Measurements from ENCODE around the gene ACOT13. TPM values are rescaled to one million over a fixed set of nuclear protein-coding genes. Genes with fewer than 3 reads are reported as not detected.

Gene ACOT13
- total and polyA plus RNA-seq, 2 of the 4 experiments (the other 2 are of a cell fraction) = 3.6 to 25.7 TPM

GRCh38 chr6:24643920-24644319 is 23.0 kb upstream of the ACOT13 start:
- Histone ChIP-seq H2BK120ac (ENCODE audit: low read depth, low read length) (no peak overlapping the region), H2AFZ (replicated peaks; ENCODE audit: low read length, poor library complexity) (no peak overlapping the region), H3K4me2 (ENCODE audit: low read depth, low read length) (no peak overlapping the region), H3K4me1 (ENCODE audit: control insufficient read depth, insufficient read depth, low read length) (no peaks in the 10 kb centered on the region), H2BK5ac (ENCODE audit: low read depth, low read length, poor library complexity, severe bottlenecking) (no peak overlapping the region), H4K5ac (ENCODE audit: low read depth, low read length) (no peak overlapping the region), H3K56ac (ENCODE audit: extremely low read depth, insufficient read depth, low read length) (no peak overlapping the region), H3K14ac (replicated peaks; ENCODE audit: low read depth, low read length) (no peak overlapping the region), H3K23ac (ENCODE audit: low read depth, low read length) (no peak overlapping the region), H3K36me3 (ENCODE audit: control insufficient read depth, insufficient read depth, low read length) (no peaks in the 10 kb centered on the region), H3K9me1 (ENCODE audit: insufficient read depth, low read length) (no peaks in the 10 kb centered on the region), H3K4me3 (ENCODE audit: insufficient read depth, low read depth, low read length) (no peak overlapping the region), H4K91ac (ENCODE audit: insufficient read depth, low read depth, low read length) (no peak overlapping the region), H2BK20ac (ENCODE audit: low read depth, low read length) (no peak overlapping the region), H3K79me1 (ENCODE audit: low read depth in 1 of 2, low read length in 2 of 2) (no peaks in the 10 kb centered on the region), H4K8ac (ENCODE audit: low read depth in 2 of 2, low read length in 2 of 2) (no peak overlapping the region), H3K9me3 (ENCODE audit: control insufficient read depth, insufficient read depth, low read length) (no peaks in the 10 kb centered on the region), H3K27ac (ENCODE audit: insufficient read depth, low read length) (no peak overlapping the region), H2AK5ac (ENCODE audit: low read depth, low read length) (no peak overlapping the region), H4K20me1 (ENCODE audit: insufficient read depth, low read length) (no peaks in the 10 kb centered on the region), H2BK15ac (ENCODE audit: low read depth, low read length) (no peak overlapping the region), H3K27me3 (ENCODE audit: control insufficient read depth, insufficient read depth, low read length) (peaks cover 11% of the 10 kb centered on the region), H3K18ac (ENCODE audit: low read depth, low read length) (no peak overlapping the region), H3K4ac (ENCODE audit: low read depth, low read length) (no peak overlapping the region), H2AK9ac (replicated peaks; ENCODE audit: low read depth, low read length, poor library complexity) (no peak overlapping the region), H3K9ac (ENCODE audit: low read depth, low read length) (no peak overlapping the region)
- DNase-seq = no peak
- BruUV-seq (replicated peaks) = no TSS peak
- WGBS, 2 experiments (ENCODE audit: extremely low coverage in 2 of 2, insufficient read length in 1 of 2) = no CpG with 5 or more reads among the region's 7 CpGs
- dilution Hi-C loops (cut with HindIII; ENCODE audit: low sequenced_read_pairs, unreplicated experiment) = no loop called here
- in situ Hi-C loops (cut with MboI; ENCODE audit: low sequenced_read_pairs) = no loop called here
- POLR2A ChIA-PET (ENCODE audit: unreplicated experiment) = interaction anchor here (0.6 kb wide), 1 partner anchor 14 kb away, joined by 4 read pairs; no protein-coding TSS in a partner anchor
- no peak for ATAC-seq (ENCODE audit: low read depth)
- TF ChIP-seq NFE2L2 (IDR thresholded peaks at IDR 0.05; ENCODE audit: low read depth, low read length) = no peak
- no peak for TF ChIP-seq MAFK (IDR thresholded peaks at IDR 0.05; ENCODE audit: low read depth, low read length)
- TF ChIP-seq RFX5 (IDR thresholded peaks at IDR 0.05; ENCODE audit: low read depth, low read length) = no peak
- TF ChIP-seq RAD21 (IDR thresholded peaks at IDR 0.05; ENCODE audit: low read length) = no peak
- TF ChIP-seq BHLHE40 (IDR thresholded peaks at IDR 0.05; ENCODE audit: low read depth, low read length) = no peak
- no peak for TF ChIP-seq CTCF (conservative IDR thresholded peaks at IDR 0.05; ENCODE audit: low read depth, low read length)
- TF ChIP-seq MXI1 (IDR thresholded peaks at IDR 0.05; ENCODE audit: borderline replicate concordance, low read depth, low read length) = no peak
- TF ChIP-seq USF2 (IDR thresholded peaks at IDR 0.05; ENCODE audit: low read depth, low read length) = no peak
- TF ChIP-seq POLR2A (IDR thresholded peaks at IDR 0.05; ENCODE audit: low read depth, low read length) = no peak
- no peak for TF ChIP-seq FOS (IDR thresholded peaks at IDR 0.05; ENCODE audit: low read depth, low read length)
- TF ChIP-seq MAZ (IDR thresholded peaks at IDR 0.05; ENCODE audit: borderline replicate concordance, low read depth, low read length) = no peak
- no peak for TF ChIP-seq SMC3 (IDR thresholded peaks at IDR 0.05; ENCODE audit: low read depth, low read length)
- TF ChIP-seq RCOR1 (IDR thresholded peaks at IDR 0.05; ENCODE audit: insufficient replicate concordance, low read length) = no peak
- no peak for TF ChIP-seq ELK1 (IDR thresholded peaks at IDR 0.05; ENCODE audit: borderline replicate concordance, low read depth, low read length)
- no peak for TF ChIP-seq CHD1 (IDR thresholded peaks at IDR 0.05; ENCODE audit: low read depth, low read length)
- no peak for TF ChIP-seq CEBPB (IDR thresholded peaks at IDR 0.05; ENCODE audit: low read depth, low read length)
- CTCF ChIA-PET = no interaction called here
- intact Hi-C loops (cut with micrococcal nuclease) = no loop called here
